Keratinocyte (primary cell): ENCODE measurements around the gene OCLN.

Experiments used
- EZH2 ChIP-seq: IDR thresholded peaks from one replicate; pipeline ENCODE4 v1.6.1; 2012; ENCODE audit warnings: inconsistent platforms, mild to moderate bottlenecking, low read length, moderate library complexity
- TF ChIP-seq, protein P1 (sequence below), 3 experiments: IDR thresholded peaks in 1 of 3; conservative IDR thresholded peaks in 1 of 3; optimal IDR thresholded peaks in 1 of 3; 2 replicates in 2 of 3; 3 replicates in 1 of 3; pipeline versions ENCODE3 to v1.5.1; 2011; ENCODE audit warnings: low read length in 3 of 3, mild to moderate bottlenecking in 3 of 3, moderate library complexity in 2 of 3, control low read depth in 1 of 3, inconsistent platforms in 1 of 3; ENCODE audit not compliant: insufficient read depth in 2 of 3; ENCODE audit errors: extremely low read depth in 1 of 3

DNA sequence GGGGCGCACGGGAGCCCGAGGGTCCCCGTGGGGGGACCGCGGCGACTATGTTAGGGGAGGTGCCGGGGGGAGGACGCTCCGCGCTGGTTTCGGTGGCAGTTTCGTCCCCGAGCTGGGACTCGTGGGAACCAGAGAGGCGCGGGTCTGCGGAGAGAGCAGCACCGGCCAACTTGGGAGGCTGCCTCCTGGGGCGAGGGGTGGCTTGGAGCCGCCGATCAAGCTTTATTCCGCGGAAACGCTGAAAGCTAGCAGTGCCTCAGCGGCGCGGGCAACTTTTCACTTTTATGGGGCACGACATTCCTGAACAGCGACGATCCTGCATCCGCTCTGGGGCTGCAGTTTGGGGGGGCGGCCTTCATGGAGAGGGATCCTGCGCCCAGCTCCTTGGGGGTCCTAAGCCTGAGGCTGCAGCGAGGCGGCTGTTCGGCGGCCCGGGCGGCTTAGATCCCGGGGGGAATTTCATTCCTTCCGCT, 369 bp downstream of the OCLN start:
- TF ChIP-seq, protein P1, sequence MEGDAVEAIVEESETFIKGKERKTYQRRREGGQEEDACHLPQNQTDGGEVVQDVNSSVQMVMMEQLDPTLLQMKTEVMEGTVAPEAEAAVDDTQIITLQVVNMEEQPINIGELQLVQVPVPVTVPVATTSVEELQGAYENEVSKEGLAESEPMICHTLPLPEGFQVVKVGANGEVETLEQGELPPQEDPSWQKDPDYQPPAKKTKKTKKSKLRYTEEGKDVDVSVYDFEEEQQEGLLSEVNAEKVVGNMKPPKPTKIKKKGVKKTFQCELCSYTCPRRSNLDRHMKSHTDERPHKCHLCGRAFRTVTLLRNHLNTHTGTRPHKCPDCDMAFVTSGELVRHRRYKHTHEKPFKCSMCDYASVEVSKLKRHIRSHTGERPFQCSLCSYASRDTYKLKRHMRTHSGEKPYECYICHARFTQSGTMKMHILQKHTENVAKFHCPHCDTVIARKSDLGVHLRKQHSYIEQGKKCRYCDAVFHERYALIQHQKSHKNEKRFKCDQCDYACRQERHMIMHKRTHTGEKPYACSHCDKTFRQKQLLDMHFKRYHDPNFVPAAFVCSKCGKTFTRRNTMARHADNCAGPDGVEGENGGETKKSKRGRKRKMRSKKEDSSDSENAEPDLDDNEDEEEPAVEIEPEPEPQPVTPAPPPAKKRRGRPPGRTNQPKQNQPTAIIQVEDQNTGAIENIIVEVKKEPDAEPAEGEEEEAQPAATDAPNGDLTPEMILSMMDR (optimal IDR thresholded peaks at IDR 0.05 in 1 of 3, IDR thresholded peaks at IDR 0.05 in 1 of 3, conservative IDR thresholded peaks at IDR 0.05 in 1 of 3; ENCODE audit: extremely low read depth in 1 of 3, insufficient read depth in 2 of 3, low read length in 3 of 3) = no peak
- peak; percentile 31 for TF ChIP-seq EZH2
